PC-3 (cell line): Measurements from ENCODE around the gene MAST4. TPM values are rescaled to one million over a fixed set of nuclear protein-coding genes. Genes with fewer than 3 reads are reported as not detected.

Experiments
- ATAC-seq: fragments of 200-7000 bp; cut with Tn5 transposase; 2 replicates; pipeline ENCODE4 v1.9.1; 2020; ENCODE audit warnings: mild to moderate bottlenecking, moderate library complexity
- BruUV-seq: library from RNA; stranded (reverse); fragments of 400-500 nt; replicated peaks from 2 replicates; lab custom pipeline; 2021; lab: Mats Ljungman, UMichigan
- CTCF ChIA-PET: fragments of 300-600 bp; sonication (Branson Sonifier 250); formaldehyde crosslinking; loops from one replicate; lab custom pipeline; 2022; ENCODE audit warnings: antibody characterized with exemption; lab: Charles Lee
- POLR2A ChIA-PET: fragments of 300-600 bp; sonication (Branson Sonifier 250); formaldehyde crosslinking; loops from one replicate; lab custom pipeline; 2022; ENCODE audit warnings: antibody characterized with exemption; ENCODE audit not compliant: unreplicated experiment; lab: Charles Lee
- DNase-seq: peaks from one replicate; pipeline ENCODE4 v3.0.0-alpha.2; 2015
- H2AFZ ChIP-seq: fragments of 300-600 bp; sonication (generic); 2 replicates; pipeline ENCODE4 v1.6.0; 2016; ENCODE audit warnings: antibody characterized with exemption, low read length
- H3F3A ChIP-seq: fragments of 300-600 bp; sonication (generic); one replicate; pipeline ENCODE4 v1.6.0; 2017; ENCODE audit warnings: antibody characterized with exemption, low read length, control low read depth, mild to moderate bottlenecking; ENCODE audit not compliant: unreplicated experiment
- H3K27ac ChIP-seq: fragments of 300-600 bp; sonication (generic); 2 replicates; pipeline ENCODE4 v1.5.1; 2016; ENCODE audit warnings: mild to moderate bottlenecking, low read length
- H3K27me3 ChIP-seq: fragments of 300-600 bp; sonication (generic); 2 replicates; pipeline ENCODE4 v1.6.1; 2016; ENCODE audit warnings: low read length, mixed read lengths
- H3K36me3 ChIP-seq: fragments of 300-600 bp; sonication (generic); 2 replicates; pipeline ENCODE4 v1.6.1; 2016; ENCODE audit warnings: low read depth, mixed run types, low read length, mixed read lengths
- H3K4me1 ChIP-seq: fragments of 300-600 bp; sonication (generic); 2 replicates; pipeline ENCODE4 v1.5.1; 2016; ENCODE audit warnings: low read length; ENCODE audit not compliant: insufficient read depth
- H3K4me2 ChIP-seq: fragments of 300-600 bp; sonication (generic); 2 replicates; pipeline ENCODE4 v1.6.0; 2016; ENCODE audit warnings: low read length
- H3K4me3 ChIP-seq: fragments of 300-600 bp; sonication (generic); 2 replicates; pipeline ENCODE4 v1.5.1; 2016; ENCODE audit warnings: mild to moderate bottlenecking, low read length, mixed read lengths
- H3K79me2 ChIP-seq: fragments of 300-600 bp; sonication (generic); 2 replicates; pipeline ENCODE4 v1.6.1; 2017; ENCODE audit warnings: low read length, mixed read lengths
- H3K9ac ChIP-seq: fragments of 300-600 bp; sonication (generic); 2 replicates; pipeline ENCODE4 v1.6.0; 2016; ENCODE audit warnings: mild to moderate bottlenecking, low read length
- H3K9me2 ChIP-seq: fragments of 300-600 bp; sonication (generic); replicated peaks from 2 replicates; pipeline ENCODE4 v1.6.1; 2016; ENCODE audit warnings: mixed run types, low read length, mixed read lengths
- H3K9me3 ChIP-seq: fragments of 300-600 bp; sonication (generic); 2 replicates; pipeline ENCODE4 v1.6.1; 2016; ENCODE audit warnings: low read length, mixed read lengths
- H4K20me1 ChIP-seq: fragments of 300-600 bp; sonication (generic); 2 replicates; pipeline ENCODE4 v1.6.1; 2016; ENCODE audit warnings: low read length, mixed read lengths
- EZH2 ChIP-seq: fragments of 300-600 bp; sonication (generic); IDR thresholded peaks from one replicate; pipeline ENCODE4 v1.6.1; 2017; ENCODE audit warnings: antibody characterized with exemption, mild to moderate bottlenecking, low read length; ENCODE audit not compliant: unreplicated experiment
- EZH2phosphoT487 ChIP-seq: fragments of 300-600 bp; sonication (generic); IDR thresholded peaks from 2 replicates; pipeline ENCODE4 v1.6.1; 2018; ENCODE audit warnings: mild to moderate bottlenecking, antibody characterized with exemption, low read length, borderline replicate concordance
- intact Hi-C: fragments of 100-400 bp; cut with micrococcal nuclease; formaldehyde crosslinking; loops from 2 replicates; pipeline ENCODE4 v1.9.0; 2023
- total RNA-seq: library from RNA; depleted of rRNA; stranded (reverse); fragments of >200 nt; gene quantifications from 2 replicates; pipeline ENCODE4 v1.2.3, GENCODE V29; 2014
- TF ChIP-seq, protein P1 (sequence below): fragments of 300-600 bp; sonication (generic); conservative IDR thresholded peaks from 2 replicates; pipeline ENCODE4 v1.5.1; 2017; ENCODE audit warnings: antibody characterized with exemption, low read depth, mild to moderate bottlenecking, low read length

MAST4 gene
- total RNA-seq, 1 experiment from 2014 or later = 7.9 TPM

DNA sequence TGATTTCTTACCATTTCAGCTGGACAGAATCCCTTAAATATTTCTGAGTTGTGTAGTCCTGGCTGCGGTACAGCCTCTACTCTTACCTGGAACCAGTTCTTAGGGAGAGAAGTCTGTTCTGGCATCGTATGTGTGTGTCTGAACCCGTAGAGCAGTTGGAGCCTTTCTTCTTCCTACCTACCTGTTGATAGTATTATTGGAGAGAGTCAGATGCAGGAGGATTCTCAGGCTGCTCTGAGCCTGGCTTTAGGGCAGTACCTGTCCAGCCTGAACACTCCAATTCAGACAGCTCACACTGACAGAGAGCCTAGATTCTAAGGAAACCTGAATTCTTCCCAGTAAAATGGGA, 410.3 kb downstream of the MAST4 start:
- no TSS peak for BruUV-seq
- CTCF ChIA-PET = no interaction called here
- Histone ChIP-seq H3K27ac (peak overlapping the region; percentile 11; the same call in 1 of the 2 replicates), H3K79me2 (peaks cover 59% of the 10 kb centered on the region), H3K9ac (no peak overlapping the region), H3K4me2 (peak overlapping the region; percentile 92), H3K9me2 (no peaks in the 10 kb centered on the region), H3K27me3 (no peaks in the 10 kb centered on the region), H4K20me1 (no peaks in the 10 kb centered on the region), H3F3A (peaks cover 4% of the 10 kb centered on the region), H3K36me3 (no peaks in the 10 kb centered on the region), H2AFZ (no peak overlapping the region), H3K4me1 (peaks cover 67% of the 10 kb centered on the region), H3K4me3 (peak overlapping the region; percentile 91), H3K9me3 (no peaks in the 10 kb centered on the region)
- POLR2A ChIA-PET = interaction anchor here (0.5 kb wide), 1 partner anchor 93 kb away, joined by 3 read pairs; no protein-coding TSS in a partner anchor
- TF ChIP-seq EZH2 (no peak), EZH2phosphoT487 (no peak)
- TF ChIP-seq, protein P1, sequence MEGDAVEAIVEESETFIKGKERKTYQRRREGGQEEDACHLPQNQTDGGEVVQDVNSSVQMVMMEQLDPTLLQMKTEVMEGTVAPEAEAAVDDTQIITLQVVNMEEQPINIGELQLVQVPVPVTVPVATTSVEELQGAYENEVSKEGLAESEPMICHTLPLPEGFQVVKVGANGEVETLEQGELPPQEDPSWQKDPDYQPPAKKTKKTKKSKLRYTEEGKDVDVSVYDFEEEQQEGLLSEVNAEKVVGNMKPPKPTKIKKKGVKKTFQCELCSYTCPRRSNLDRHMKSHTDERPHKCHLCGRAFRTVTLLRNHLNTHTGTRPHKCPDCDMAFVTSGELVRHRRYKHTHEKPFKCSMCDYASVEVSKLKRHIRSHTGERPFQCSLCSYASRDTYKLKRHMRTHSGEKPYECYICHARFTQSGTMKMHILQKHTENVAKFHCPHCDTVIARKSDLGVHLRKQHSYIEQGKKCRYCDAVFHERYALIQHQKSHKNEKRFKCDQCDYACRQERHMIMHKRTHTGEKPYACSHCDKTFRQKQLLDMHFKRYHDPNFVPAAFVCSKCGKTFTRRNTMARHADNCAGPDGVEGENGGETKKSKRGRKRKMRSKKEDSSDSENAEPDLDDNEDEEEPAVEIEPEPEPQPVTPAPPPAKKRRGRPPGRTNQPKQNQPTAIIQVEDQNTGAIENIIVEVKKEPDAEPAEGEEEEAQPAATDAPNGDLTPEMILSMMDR = no peak
- DNase-seq (no peak), ATAC-seq (no peak)
- intact Hi-C loops = loop anchor here (5.0 to 10.0 kb wide), 2 partner anchors 91 to 192 kb away; no protein-coding TSS in a partner anchor

DNA sequence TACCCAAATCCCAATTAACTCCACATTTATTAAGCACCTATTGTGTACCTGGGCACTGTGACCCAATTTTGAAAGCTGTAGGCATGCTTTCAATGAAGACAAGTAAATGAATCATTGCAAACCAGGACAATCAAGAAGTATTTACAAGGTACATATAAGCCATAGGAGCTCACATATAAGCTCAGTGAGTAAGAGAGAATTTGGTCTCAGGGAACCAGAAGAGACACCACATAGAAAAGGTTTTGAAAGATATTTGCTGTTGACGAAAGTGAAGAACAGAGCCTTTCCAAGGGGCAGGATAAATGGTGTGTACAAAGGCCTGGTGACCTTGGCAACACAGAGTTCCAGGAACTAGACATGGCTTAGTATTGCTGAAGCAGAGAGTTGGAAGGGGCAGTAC, 412.8 kb downstream of the MAST4 start:
- peaks cover 6% of the 10 kb centered on the region for H3F3A ChIP-seq
- no peaks in the 10 kb centered on the region for H3K9me2 ChIP-seq
- intact Hi-C loops = loop anchor here (2.0 to 10.0 kb wide), 3 partner anchors 14 to 194 kb away; no protein-coding TSS in a partner anchor
- DNase-seq (peak; percentile 80), ATAC-seq (peak; percentile 9)
- no peaks in the 10 kb centered on the region for H4K20me1 ChIP-seq
- peak overlapping the region; percentile 92 for H3K4me2 ChIP-seq
- H3K9ac ChIP-seq = peak overlapping the region; percentile 59
- H3K36me3 ChIP-seq = no peaks in the 10 kb centered on the region
- H3K9me3 ChIP-seq = no peaks in the 10 kb centered on the region
- H2AFZ ChIP-seq = no peak overlapping the region
- H3K4me3 ChIP-seq = peak overlapping the region; percentile 26
- H3K27me3 ChIP-seq = no peaks in the 10 kb centered on the region
- no peak for TF ChIP-seq EZH2
- no TSS peak for BruUV-seq
- ChIA-PET CTCF (no interaction called here), POLR2A (no interaction called here)
- peaks cover 74% of the 10 kb centered on the region for H3K4me1 ChIP-seq
- H3K79me2 ChIP-seq = peaks cover 81% of the 10 kb centered on the region
- H3K27ac ChIP-seq = peak overlapping the region; percentile 100

DNA sequence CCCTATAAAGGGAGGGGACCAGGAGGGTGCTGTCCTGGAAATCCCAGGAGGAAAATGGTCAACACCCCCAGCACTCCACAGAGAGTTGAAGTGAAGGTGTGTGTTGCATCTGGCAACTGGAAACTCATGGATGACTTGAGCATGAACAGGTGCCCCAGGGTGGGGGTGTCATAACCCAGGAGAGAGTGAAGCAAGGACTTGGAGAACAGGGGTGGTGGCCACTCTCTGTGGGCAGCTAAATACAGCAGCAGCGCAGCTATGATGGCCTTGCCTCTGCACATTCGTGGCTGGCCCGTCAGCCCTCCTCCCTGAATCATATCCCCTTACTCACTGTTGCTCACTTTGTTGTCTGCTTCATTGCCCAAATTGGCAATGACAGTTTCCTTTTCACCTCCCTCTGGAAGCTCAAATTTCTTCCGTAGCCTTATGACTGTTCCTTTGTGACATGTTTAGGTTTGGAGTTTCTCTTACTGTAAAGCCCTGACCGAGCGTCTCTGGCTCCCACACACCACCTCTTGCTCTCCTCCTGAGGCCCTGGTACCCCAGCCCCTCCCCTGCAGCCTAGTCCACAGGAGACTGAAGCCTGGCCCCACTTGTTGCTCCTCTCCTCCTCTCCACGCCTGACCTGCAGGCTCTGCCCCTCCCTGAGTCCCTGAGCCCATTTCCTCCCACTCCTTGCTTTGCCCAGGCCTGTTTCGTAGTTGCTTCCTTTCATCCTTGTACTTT, 414.7 kb downstream of the MAST4 start:
- DNase-seq = peak; percentile 94
- H3K27me3 ChIP-seq = no peaks in the 10 kb centered on the region
- H3F3A ChIP-seq = peaks cover 6% of the 10 kb centered on the region
- no peak overlapping the region for H2AFZ ChIP-seq
- intact Hi-C loops = loop anchor here (2.0 kb wide), 1 partner anchor 52 kb away; no protein-coding TSS in a partner anchor
- no TSS peak for BruUV-seq
- peak overlapping the region; percentile 95 for H3K9ac ChIP-seq
- TF ChIP-seq, protein P1 = no peak
- TF ChIP-seq EZH2phosphoT487 (no peak), EZH2 (no peak)
- peak overlapping the region; percentile 87 for H3K4me2 ChIP-seq
- no peaks in the 10 kb centered on the region for H4K20me1 ChIP-seq
- peaks cover 84% of the 10 kb centered on the region for H3K79me2 ChIP-seq
- H3K36me3 ChIP-seq = no peaks in the 10 kb centered on the region
- ChIA-PET POLR2A (no interaction called here), CTCF (interaction anchor here (0.8 kb wide), 1 partner anchor 139 kb away, joined by 3 read pairs; no protein-coding TSS in a partner anchor)
- H3K4me3 ChIP-seq = peak overlapping the region; percentile 60
- peak overlapping the region; percentile 100 for H3K27ac ChIP-seq
- no peaks in the 10 kb centered on the region for H3K9me2 ChIP-seq
- H3K9me3 ChIP-seq = no peaks in the 10 kb centered on the region
- peak; percentile 70 for ATAC-seq
- H3K4me1 ChIP-seq = peaks cover 91% of the 10 kb centered on the region
